ENCODE data around the gene HK2. TPM values are rescaled to one million over a fixed set of nuclear protein-coding genes. Genes with fewer than 3 reads are reported as not detected.

Gene HK2
- total RNA-seq, 1 donor from 2014 or later = 46.7 TPM

- H3K27ac Mint-ChIP-seq (ENCODE audit: unreplicated experiment) = no peak overlapping the region
- H3K27ac ChIP-seq (ENCODE audit: low read depth, low read length) = no peak overlapping the region
- no peaks in the 10 kb centered on the region for H3K79me2 ChIP-seq (ENCODE audit: insufficient read depth, low read length)
- H3K9me3 Mint-ChIP-seq (ENCODE audit: unreplicated experiment) = no peaks in the 10 kb centered on the region
- no peak overlapping the region for H2AFZ ChIP-seq (ENCODE audit: low read depth, low read length)
- FAIRE-seq (no peak), DNase-seq (ENCODE audit: low read depth) (no peak)
- H4K20me1 ChIP-seq (ENCODE audit: insufficient read depth, low read length) = no peaks in the 10 kb centered on the region
- no peaks in the 10 kb centered on the region for H3K4me1 ChIP-seq (ENCODE audit: insufficient read depth, low read length)
- H3K4me3 Mint-ChIP-seq (ENCODE audit: unreplicated experiment) = no peak overlapping the region
- H3K4me2 ChIP-seq (ENCODE audit: low read length) = no peak overlapping the region
- H3K4me3 ChIP-seq (ENCODE audit: insufficient read depth, low read depth, low read length) = no peak overlapping the region
- no peak for TF ChIP-seq EZH2 (IDR thresholded peaks at IDR 0.05; ENCODE audit: insufficient read depth, low read length)
- TF ChIP-seq, protein P1, sequence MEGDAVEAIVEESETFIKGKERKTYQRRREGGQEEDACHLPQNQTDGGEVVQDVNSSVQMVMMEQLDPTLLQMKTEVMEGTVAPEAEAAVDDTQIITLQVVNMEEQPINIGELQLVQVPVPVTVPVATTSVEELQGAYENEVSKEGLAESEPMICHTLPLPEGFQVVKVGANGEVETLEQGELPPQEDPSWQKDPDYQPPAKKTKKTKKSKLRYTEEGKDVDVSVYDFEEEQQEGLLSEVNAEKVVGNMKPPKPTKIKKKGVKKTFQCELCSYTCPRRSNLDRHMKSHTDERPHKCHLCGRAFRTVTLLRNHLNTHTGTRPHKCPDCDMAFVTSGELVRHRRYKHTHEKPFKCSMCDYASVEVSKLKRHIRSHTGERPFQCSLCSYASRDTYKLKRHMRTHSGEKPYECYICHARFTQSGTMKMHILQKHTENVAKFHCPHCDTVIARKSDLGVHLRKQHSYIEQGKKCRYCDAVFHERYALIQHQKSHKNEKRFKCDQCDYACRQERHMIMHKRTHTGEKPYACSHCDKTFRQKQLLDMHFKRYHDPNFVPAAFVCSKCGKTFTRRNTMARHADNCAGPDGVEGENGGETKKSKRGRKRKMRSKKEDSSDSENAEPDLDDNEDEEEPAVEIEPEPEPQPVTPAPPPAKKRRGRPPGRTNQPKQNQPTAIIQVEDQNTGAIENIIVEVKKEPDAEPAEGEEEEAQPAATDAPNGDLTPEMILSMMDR (IDR thresholded peaks at IDR 0.05; ENCODE audit: insufficient read depth, low read depth, low read length) = no peak
- H3K36me3 ChIP-seq (ENCODE audit: insufficient read depth, low read length) = no peaks in the 10 kb centered on the region
- no peak overlapping the region for H3K9ac ChIP-seq (ENCODE audit: low read length)
- no peaks in the 10 kb centered on the region for H3K36me3 Mint-ChIP-seq (ENCODE audit: low read depth, unreplicated experiment)
- no peaks in the 10 kb centered on the region for H3K9me3 ChIP-seq (ENCODE audit: insufficient read depth, low read depth, low read length)
- H3K27me3 ChIP-seq (ENCODE audit: insufficient read depth, low read length) = peaks cover 4% of the 10 kb centered on the region
- H3K4me1 Mint-ChIP-seq (ENCODE audit: low read depth, unreplicated experiment) = no peaks in the 10 kb centered on the region
- H3K27me3 Mint-ChIP-seq (ENCODE audit: low read depth, unreplicated experiment) = peaks cover 5% of the 10 kb centered on the region
These were observed 11.0 kb upstream of the HK2 start for GRCh38 chr2:74822771-74823566.

- Histone ChIP-seq H3K79me2 (ENCODE audit: insufficient read depth, low read length) (no peaks in the 10 kb centered on the region), H3K4me3 (ENCODE audit: insufficient read depth, low read depth, low read length) (no peak overlapping the region), H3K27ac (ENCODE audit: low read depth, low read length) (no peak overlapping the region), H3K4me1 (ENCODE audit: insufficient read depth, low read length) (no peaks in the 10 kb centered on the region), H3K9me3 (ENCODE audit: insufficient read depth, low read depth, low read length) (no peaks in the 10 kb centered on the region), H3K9ac (ENCODE audit: low read length) (no peak overlapping the region), H3K4me2 (ENCODE audit: low read length) (no peak overlapping the region), H4K20me1 (ENCODE audit: insufficient read depth, low read length) (no peaks in the 10 kb centered on the region), H3K27me3 (ENCODE audit: insufficient read depth, low read length) (peaks cover 4% of the 10 kb centered on the region), H2AFZ (ENCODE audit: low read depth, low read length) (no peak overlapping the region), H3K36me3 (ENCODE audit: insufficient read depth, low read length) (no peaks in the 10 kb centered on the region)
- H3K27ac Mint-ChIP-seq (ENCODE audit: unreplicated experiment) = no peak overlapping the region
- no peak for DNase-seq (ENCODE audit: low read depth)
- TF ChIP-seq EZH2 (IDR thresholded peaks at IDR 0.05; ENCODE audit: insufficient read depth, low read length) = no peak
- TF ChIP-seq, protein P1 (IDR thresholded peaks at IDR 0.05; ENCODE audit: insufficient read depth, low read depth, low read length) = no peak
- no peak for FAIRE-seq
- no peaks in the 10 kb centered on the region for H3K9me3 Mint-ChIP-seq (ENCODE audit: unreplicated experiment)
- H3K4me1 Mint-ChIP-seq (ENCODE audit: low read depth, unreplicated experiment) = no peaks in the 10 kb centered on the region
- peaks cover 9% of the 10 kb centered on the region for H3K27me3 Mint-ChIP-seq (ENCODE audit: low read depth, unreplicated experiment)
- no peaks in the 10 kb centered on the region for H3K36me3 Mint-ChIP-seq (ENCODE audit: low read depth, unreplicated experiment)
- H3K4me3 Mint-ChIP-seq (ENCODE audit: unreplicated experiment) = no peak overlapping the region
These were observed 9.2 kb upstream of the HK2 start for GRCh38 chr2:74824679-74825078.

- H3K4me3 Mint-ChIP-seq (ENCODE audit: unreplicated experiment) = no peak overlapping the region
- H3K4me3 ChIP-seq (ENCODE audit: insufficient read depth, low read depth, low read length) = no peak overlapping the region
- no peaks in the 10 kb centered on the region for H3K9me3 Mint-ChIP-seq (ENCODE audit: unreplicated experiment)
- no peak overlapping the region for H3K27ac ChIP-seq (ENCODE audit: low read depth, low read length)
- H3K36me3 Mint-ChIP-seq (ENCODE audit: low read depth, unreplicated experiment) = peaks cover 1% of the 10 kb centered on the region
- peaks cover 3% of the 10 kb centered on the region for H3K4me1 ChIP-seq (ENCODE audit: insufficient read depth, low read length)
- H3K36me3 ChIP-seq (ENCODE audit: insufficient read depth, low read length) = no peaks in the 10 kb centered on the region
- H3K27me3 ChIP-seq (ENCODE audit: insufficient read depth, low read length) = no peaks in the 10 kb centered on the region
- peaks cover 9% of the 10 kb centered on the region for H3K27me3 Mint-ChIP-seq (ENCODE audit: low read depth, unreplicated experiment)
- H3K4me1 Mint-ChIP-seq (ENCODE audit: low read depth, unreplicated experiment) = peaks cover 7% of the 10 kb centered on the region
- no peak overlapping the region for H3K4me2 ChIP-seq (ENCODE audit: low read length)
- no peak for DNase-seq (ENCODE audit: low read depth)
- no peak overlapping the region for H3K27ac Mint-ChIP-seq (ENCODE audit: unreplicated experiment)
- H4K20me1 ChIP-seq (ENCODE audit: insufficient read depth, low read length) = no peaks in the 10 kb centered on the region
- FAIRE-seq = no peak
- H3K79me2 ChIP-seq (ENCODE audit: insufficient read depth, low read length) = no peaks in the 10 kb centered on the region
- TF ChIP-seq, protein P1 (IDR thresholded peaks at IDR 0.05; ENCODE audit: insufficient read depth, low read depth, low read length) = no peak
- no peak for TF ChIP-seq EZH2 (IDR thresholded peaks at IDR 0.05; ENCODE audit: insufficient read depth, low read length)
- H2AFZ ChIP-seq (ENCODE audit: low read depth, low read length) = no peak overlapping the region
- no peak overlapping the region for H3K9ac ChIP-seq (ENCODE audit: low read length)
- H3K9me3 ChIP-seq (ENCODE audit: insufficient read depth, low read depth, low read length) = no peaks in the 10 kb centered on the region
These were observed 5.4 kb upstream of the HK2 start for GRCh38 chr2:74828543-74828942.
